H4 (cell line): ENCODE results near the gene DNMT3A. TPM values are rescaled to one million over a fixed set of nuclear protein-coding genes. Genes with fewer than 3 reads are reported as not detected.
"Not testable (repeated sequence)": the region's sequence is repeated elsewhere in the genome, so short reads cannot be mapped to it uniquely, and the experiment has no call there.

Experiments used
- DNase-seq: peaks from one replicate; pipeline ENCODE4 v3.0.0-alpha.2; 2015; ENCODE audit warnings: low spot score
- total RNA-seq: library from RNA; depleted of rRNA; stranded (reverse); fragments of >200 nt; shearing (Covaris generic); gene quantifications from 2 replicates; pipeline ENCODE4 v1.2.3, GENCODE V29; 2014

The DNMT3A gene
- total RNA-seq, 1 experiment from 2014 or later: 2.4 TPM

DNA sequence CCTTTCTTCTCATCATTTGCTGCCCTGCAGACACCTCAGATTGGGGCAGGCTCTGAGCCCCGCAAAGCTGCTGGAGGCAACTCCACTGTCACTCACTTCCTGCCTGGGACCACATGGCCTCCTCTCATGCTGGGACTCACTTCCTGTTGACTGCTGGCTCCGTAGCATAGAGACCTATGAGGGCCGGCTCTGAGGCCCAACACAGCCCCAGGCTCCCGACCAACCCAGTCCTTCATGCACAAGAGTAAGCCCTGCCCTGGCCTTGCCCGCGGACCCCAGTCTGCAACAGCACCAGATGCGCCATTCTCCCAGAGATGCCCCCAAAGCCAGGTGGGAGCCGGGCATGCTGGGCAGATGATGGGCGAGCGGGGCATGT lies 55.7 kb downstream of the DNMT3A start:
- DNase-seq: no peak

DNA sequence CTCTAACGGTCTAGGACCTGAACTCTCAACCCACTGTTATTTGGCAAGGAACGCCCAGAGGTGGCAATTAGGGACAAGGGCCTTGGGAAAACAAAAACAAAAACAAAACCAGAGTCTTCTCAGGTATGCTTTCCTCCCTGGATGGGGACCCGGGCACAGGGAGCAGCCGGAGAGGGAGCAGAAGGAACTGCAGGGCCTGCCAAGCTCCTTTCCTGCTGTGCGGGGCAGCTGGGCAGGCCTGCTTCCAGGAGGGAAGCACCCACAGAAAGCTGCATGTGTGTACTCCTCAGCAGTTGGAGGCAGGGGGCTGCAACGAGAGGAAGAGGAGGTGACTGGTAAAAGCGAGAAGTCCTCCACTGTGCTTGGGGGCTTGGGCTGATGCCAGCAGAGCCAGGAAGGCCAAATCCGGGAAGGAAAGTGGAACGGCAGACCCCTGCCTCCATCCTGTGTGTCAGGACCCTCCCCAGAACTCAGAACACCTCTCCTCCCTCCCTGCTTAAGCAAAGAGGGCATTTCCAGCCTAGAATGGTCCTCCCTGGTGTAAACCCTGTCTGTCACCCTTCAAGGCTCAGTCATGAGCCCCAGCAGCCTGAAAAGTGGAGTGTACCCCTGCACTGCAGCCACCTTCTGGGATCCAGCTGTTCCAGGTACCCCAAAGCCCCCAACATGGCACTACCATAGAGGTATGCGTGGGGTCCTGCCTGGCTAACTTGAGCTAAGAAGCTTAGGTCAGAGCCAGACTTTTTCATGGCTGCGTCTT lies 56.3 kb downstream of the DNMT3A start:
- no peak for DNase-seq

DNA sequence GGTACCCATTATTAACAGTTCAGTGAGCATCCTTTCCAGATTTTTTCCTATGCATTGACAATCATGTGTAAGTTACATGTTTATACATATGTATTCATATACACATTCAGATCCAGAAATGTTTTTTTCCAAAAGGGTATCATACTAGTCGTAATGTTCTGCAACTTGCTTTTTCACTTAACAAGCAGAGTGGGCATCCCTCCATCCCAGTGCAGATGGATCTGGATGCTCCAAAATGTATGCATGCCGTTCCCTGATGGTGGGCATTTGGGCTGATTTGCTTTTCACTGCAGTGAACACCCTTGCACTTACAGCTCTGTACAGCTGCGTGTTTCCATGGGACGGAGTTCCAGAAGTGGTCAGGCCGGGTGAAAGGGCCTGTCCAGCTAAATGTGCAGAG lies 57.0 kb downstream of the DNMT3A start:
- DNase-seq: no peak

DNA sequence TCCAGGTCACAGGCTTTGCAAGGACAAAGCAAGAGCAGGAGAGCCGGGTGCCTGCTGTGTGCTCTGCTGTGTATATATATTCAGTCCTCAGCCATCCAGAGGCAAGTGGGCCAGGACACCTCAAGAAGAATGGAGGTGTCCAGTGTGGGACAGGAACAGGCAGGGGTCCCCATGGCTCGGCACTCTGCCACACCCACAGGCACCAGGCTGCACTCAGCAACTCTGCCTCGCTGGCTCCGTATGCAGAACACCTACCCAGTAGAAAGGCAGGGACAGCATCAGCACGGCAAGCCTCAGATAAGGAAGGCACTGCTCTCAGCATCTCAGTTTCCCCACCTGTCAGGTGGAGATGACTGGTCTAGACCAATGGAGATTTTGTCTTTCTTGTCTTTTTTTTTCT lies 57.8 kb downstream of the DNMT3A start:
- no peak for DNase-seq

DNA sequence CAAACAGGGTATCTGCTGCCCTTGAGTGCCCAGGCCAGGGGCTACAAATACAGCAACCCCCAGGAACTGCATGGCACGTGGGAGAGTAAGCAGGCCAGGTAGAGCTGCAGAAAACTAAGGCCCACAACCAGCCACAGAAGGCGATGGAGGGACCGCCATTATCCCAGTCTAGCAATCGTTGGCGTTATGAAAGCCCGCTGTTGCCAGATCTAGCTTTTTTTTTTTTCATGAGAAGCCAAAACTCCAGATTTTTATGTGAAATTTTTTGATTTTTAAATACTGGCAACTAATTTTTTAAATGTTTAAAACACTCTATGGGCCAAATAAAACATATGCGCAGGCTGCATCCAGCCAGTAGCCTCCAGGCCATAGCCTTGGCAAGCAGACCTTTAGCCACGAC lies 59.8 kb downstream of the DNMT3A start:
- DNase-seq: no peak

DNA sequence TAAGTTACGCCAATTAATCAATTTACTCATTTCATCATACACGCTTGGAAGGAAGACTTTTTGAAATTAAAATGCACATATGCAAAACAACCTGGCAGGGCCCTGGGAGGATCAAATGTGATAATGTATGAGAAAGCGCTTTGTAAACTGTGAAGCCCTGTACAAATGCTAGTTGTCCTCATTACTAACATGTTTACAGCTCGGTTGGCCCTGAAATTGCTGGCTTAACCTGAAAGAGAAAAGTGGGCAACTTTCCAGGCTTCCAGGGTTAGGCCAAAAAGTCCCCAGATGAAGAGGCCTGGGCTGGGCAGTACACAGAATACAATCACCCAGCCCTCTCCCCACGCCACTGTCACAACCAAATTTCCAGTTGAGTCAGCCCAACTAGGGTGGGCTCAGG lies 60.2 kb downstream of the DNMT3A start:
- DNase-seq: no peak

DNA sequence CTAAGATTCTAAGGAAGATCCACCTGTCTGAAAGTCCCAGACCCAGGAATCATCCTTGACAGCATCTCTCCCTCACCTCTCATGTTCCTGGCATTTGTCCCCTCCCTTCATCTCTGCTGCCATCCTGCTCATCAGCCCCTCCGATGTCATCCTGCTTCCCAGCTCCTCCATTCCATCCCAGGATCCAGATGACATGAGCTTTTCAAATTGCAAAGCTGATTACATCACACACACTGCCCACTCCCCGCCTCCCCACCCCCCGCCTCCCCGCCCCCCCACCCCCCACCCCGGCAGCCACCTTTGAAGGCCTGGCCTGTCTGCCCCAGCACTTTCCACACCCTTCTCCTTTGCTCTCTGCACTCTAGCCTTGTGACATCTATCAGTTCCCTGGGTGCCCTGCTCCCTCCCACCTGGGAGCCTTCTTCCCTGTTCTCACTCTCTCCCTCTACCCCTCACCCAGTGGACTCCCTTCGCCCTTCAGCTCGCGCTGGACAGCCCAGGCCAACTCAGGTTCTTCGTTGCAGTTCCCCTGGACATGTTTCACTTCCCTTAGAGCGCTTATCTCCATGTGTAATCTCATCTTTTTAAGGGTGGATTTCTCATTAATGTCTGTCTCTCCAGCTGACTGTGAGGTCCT lies 61.6 kb downstream of the DNMT3A start:
- no peak for DNase-seq

DNA sequence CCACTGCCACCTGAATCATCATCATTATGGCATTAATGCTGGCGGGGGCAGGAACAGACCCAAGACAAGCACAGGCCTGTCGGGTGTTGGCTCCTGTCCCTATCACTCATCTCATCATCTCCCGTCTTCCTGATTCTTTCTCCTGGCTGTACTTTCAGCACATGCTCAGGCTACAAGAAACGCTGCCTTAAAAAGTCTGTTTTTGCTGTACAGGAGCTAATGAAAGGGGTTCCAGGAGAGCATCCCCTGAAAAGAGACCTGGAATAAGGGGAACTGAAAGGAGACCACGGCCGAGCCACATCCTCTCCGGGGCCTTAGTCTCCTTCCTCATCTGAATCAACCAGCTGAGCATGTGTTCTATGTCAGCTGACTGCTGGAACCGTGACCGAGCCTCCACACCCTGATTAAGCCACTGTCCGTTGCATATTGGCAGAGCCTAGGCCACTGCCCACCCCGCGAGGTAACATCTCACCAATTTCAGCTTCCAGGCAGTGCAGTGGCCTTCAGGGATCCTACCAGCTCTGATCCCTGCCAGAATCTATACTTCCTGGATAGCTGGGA lies 62.6 kb downstream of the DNMT3A start:
- no peak for DNase-seq

DNA sequence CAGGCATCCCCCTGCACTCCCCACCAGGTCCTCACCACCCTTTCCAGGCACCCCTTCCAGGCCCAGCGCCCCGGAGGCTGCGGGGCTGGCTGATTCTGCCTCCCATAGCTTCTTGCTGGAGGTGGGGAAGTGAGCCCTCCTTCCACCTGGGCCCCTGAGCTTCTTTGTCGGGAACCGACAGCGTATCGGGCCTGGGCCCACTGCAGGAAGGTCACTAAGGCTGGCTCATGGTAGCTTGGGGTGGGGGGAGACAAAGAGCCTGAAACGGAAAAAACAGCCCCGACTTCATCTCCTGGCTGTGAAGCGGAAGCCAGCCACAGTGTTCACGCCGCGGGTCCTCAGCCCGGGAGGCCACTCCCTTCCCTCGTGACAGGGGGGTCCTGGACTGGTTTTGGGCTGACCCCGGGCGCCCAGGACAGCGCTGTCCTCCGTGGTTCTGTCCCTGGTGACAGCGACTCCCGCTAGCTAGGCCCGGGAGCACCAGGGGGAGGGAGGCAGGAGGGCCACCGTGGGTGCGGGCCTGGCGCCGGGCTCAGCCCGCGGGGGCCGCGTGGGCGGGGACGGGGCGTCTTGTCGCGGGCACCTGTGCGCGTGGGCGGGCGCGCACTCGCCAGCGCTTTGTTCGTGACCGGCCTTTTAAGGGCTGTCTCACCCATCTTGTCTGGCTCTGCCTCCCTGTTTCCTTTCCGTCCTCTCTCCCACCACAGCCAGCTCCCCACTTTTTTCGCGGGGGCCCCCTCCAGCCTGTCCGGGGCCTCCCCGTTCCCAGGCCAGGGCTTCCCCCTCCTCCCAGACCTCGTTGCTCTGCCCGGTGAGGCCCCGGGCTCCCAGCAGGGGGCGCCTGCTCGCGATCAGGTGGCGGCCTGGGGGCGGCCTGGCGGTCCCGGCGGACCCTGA lies 64.9 kb downstream of the DNMT3A start:
- DNase-seq: no peak

DNA sequence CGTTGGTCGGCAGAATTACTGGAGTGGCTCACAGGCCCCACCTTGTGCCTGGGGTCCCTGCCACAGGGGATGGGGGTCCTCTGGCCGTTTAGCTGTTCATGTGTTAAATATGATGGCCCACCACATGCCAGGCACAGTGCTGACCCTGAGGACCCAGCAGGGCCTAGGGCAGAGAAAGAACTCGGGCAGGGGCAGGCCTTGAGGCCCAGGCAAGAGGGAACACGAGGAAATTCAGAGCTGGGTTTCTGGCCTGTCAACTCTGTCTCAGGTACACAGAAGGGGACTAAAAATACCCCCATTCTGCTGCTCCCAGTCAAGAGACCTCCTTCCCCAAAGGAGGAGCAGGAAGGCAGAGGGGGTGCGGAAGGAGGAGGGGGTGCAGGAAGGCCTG lies 66.2 kb downstream of the DNMT3A start:
- DNase-seq: no peak

DNA sequence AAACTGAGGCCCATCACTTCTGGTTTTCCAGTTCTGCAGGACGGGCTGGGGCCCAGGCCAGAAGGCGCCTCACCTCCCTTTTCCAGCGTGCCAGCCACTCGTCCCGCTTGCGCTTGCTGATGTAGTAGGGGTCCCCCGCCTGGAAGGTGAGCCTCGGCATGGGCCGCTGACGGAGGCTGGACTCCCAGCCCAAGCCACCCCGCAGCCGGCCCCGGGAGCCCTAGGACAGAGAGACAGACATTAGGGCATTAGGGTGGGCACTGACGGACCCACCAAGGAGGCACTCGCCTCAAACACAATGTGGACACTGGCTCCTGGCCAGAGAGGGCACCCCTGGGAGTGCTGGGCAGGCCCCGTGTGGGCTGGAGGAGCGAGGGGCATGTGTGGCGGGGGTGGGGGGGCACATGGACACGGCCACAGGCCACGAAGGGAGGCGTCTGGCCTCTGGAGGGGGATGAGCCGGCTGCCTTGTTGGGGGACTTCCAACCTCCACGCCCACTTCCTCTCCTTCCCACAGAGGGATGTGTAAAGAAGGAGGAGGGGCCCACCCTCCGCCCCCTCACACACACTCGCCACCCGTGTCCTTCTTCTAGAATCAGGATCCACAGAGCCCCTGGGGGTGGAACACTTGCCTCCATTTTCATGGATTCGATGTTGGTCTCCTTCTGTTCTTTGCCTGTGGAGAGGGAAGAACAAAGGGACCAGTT lies 66.7 kb downstream of the DNMT3A start:
- DNase-seq: no peak

DNA sequence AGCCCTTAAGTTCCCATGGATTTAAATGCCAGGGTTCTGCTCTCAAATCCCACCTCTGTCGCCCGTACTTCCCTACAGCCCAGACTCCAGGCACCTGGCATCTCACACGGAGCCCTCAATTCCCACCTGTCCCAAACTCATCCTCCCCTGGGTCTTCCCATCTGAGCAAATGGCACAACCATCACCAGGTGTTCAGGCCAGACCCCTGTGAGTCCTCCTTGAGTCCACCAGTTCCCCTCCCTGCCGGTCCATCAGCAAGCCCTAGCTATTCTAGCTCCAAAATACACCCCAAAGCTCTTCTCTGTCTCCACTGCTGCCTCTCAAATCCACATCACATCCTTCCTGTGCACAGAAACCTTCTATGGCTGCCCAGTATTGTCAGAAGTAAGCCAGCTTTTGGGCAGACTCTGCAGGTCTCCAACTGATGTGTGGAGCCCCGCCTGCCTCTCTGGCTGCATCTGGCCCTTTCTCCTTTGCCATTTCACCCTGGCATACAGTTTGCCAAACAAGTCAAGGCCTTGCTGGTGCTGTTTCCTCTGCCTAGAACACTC lies 67.7 kb downstream of the DNMT3A start:
- DNase-seq: no peak

DNA sequence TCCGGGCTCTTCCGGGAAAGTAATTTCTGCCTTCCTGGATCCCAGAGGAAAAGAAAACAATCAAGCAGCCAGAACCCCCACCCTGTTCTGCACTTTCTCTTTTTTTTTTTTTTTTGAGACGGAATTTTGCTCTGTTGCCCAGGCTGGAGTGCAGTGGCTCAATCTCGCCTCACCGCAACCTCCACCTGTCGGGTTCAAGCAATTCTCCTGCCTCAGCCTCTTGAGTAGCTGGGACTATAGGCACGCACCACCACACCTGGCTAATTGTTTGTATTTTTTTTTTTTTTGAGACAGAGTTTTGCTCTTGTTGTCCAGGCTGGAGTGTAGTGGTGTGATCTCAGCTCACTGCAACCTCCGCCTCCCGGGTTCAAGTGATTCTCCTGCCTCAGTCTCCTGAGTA lies 69.0 kb downstream of the DNMT3A start:
- not testable (repeated sequence) for DNase-seq

DNA sequence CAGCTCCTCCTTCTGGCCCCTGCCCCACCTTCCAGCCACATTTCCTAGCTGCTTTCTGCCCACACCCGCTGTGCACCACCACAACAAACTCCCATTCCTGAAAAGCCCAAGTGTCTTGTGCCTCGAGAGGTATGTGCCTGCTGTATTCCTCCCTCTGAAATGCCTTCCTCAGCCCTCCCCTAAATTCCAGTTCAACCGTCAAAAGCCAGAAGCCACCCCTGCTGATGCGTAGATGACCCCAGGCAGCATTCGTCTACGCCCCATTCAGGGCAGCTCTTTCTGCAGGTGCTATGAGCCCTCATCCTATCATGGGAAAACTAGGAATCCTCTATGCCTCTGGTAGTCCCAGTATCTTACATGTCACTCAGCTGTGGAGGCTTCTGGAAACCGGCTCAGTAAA lies 71.7 kb downstream of the DNMT3A start:
- DNase-seq: no peak

DNA sequence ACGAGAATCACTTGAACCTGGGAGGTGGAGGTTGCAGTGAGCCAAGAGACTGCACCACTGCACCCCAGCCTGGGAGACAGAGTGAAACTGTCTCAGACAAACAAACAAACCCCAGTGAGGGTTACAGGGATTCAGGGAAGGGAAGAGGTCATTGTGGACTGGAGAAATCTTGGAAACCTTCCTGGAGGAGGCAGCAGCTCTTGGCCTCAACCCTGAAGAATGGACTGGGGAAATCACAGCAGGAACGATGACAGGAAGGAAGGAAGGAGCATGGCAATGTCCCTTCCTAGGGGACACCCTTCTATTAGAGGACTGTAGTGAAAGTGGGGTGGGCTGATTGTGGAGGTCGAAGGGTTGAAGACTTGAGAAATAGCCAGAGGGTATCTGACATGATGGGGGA lies 72.5 kb downstream of the DNMT3A start:
- no peak for DNase-seq

DNA sequence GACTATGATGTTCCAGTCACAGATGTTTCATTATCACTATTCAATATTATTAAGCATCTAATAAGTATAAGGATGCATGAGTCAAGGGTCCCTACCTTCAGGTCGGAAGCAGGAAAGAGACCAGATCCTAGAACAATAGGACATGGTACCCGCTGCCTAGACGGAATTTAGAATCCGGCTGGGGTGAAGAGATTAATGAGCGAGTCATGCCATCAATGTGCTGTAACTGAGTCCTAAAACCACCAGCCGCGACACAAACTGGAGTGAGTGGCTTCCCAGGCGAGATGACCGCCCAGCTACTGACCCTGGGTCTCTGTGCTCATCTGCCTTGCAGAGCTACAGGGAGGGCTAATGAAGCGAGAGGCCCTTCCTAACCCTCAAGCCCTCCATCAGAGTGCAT lies 73.6 kb downstream of the DNMT3A start:
- no peak for DNase-seq

DNA sequence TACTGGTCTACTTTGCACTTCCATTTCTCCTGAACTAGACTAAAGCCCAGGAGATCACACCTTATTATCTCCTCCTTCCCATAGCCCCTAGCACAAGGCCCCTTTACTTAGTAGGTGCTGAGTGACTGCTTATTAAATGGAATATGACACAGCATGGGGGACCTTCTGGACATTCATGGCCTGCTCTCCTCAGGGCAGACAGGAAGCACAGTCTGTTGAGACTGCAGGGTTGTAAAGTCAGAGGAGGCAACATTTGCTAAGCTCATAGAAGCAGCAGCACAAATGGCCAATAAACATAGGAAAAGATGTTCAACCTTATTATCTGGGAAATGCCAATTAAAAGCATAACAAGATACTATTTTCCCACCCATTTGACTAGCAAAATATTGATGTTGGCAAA lies 75.3 kb downstream of the DNMT3A start:
- no peak for DNase-seq

DNA sequence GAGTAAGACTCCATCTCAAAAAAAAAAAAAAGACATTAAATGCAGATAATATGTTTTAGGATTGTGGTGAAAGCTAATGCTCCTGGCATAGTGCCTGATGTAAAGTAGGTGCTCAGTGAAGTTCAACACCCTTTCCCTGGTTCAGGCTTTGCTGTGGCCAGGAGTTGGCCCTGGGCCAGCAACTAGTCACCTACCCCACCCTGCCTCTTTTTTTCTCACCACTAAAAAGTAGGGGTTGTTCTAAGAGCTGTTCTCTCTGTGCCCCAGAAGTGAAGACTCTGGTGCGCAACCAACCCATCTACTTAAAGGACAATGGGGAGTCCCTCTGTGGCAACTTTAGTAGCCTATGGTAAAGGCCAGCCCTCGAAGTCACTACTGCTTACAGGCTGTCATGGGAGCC lies 75.9 kb downstream of the DNMT3A start:
- no peak for DNase-seq

DNA sequence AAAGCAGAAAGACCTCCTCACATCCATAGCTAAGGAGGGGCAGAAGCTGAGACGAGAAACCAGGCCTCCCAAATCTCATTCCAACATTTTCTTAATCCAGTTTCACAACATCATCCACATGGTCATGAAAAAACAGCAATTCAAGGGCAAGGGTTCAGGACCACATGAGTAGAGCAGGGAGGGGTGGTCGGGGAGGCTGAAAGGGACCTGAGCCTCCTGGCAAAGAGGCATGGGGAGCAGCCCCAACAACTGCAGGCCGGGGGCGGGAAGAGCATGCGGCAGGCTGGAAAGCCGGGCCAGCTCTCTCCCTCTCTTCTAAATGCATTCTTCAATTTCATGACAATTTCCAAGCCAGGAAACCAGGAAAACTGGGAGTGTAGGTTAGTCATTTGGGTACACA lies 76.7 kb downstream of the DNMT3A start:
- no peak for DNase-seq

DNA sequence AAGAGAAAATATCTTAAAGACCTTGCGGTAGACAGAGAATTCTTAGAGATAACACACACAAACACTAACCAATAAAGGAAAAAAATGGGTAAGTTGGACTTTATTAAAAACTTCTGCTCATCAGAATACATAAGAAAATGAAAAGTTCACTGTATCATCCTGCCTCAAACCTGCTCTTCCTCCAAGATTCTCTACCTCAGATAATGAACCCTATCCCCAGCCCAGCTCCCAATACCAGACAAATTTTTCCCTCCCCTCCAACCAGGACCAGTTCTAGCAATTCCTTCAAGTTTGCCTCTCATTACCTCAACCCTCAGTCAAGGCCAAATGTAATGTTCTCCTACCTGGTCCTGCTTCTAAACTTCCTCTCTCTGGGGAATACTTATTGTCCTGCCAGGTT lies 79.4 kb downstream of the DNMT3A start:
- no peak for DNase-seq

DNA sequence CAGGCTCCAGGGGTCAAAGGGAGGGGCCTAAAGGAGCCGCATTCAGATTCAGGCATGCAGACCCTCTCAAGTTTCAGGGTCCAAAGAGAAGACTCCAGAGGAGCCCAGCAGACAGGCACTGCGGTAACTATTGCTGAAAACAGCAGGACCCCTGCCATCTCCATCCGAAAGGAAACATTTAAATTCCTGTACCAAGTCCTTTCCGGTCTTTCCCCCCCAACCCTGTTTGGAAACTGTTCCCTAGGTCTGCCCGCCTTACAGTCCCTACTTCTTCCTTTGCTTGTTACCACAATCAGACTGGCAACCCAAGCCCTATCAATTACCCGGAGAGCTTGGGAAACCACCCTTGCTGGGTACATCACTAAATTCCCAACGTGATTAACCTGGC lies 82.0 kb downstream of the DNMT3A start:
- DNase-seq: no peak
